Mucosa of stomach (tissue), 1 donor: ENCODE results near the gene ARMC2.

Source experiments
- H3K27me3 ChIP-seq: one replicate; pipeline ENCODE4 v1.7.0; 2013; ENCODE audit warnings: mild to moderate bottlenecking, low read length; ENCODE audit not compliant: control insufficient read depth, insufficient read depth
- H3K36me3 ChIP-seq: one replicate; pipeline ENCODE4 v1.7.0; 2013; ENCODE audit warnings: low read length; ENCODE audit not compliant: control insufficient read depth, insufficient read depth
- H3K4me1 ChIP-seq: one replicate; pipeline ENCODE4 v1.7.0; 2013; ENCODE audit warnings: mild to moderate bottlenecking, low read length; ENCODE audit not compliant: control insufficient read depth, insufficient read depth
- H3K4me3 ChIP-seq: one replicate; pipeline ENCODE4 v1.7.0; 2013; ENCODE audit warnings: low read length
- H3K9ac ChIP-seq: one replicate; pipeline ENCODE4 v1.7.0; 2013; ENCODE audit warnings: mild to moderate bottlenecking, low read length, moderate library complexity
- H3K9me3 ChIP-seq: one replicate; pipeline ENCODE4 v1.7.0; 2013; ENCODE audit warnings: mild to moderate bottlenecking, low read length, moderate library complexity; ENCODE audit not compliant: control insufficient read depth
- donor health status: Pancreatic carcinoma.

The ARMC2 gene

GRCh38 chr6:108940741-108941140 lies 92.5 kb downstream of the ARMC2 start:
- no peaks in the 10 kb centered on the region for H3K9me3 ChIP-seq
- no peak overlapping the region for H3K4me3 ChIP-seq
- H3K36me3 ChIP-seq, result no peaks in the 10 kb centered on the region
- H3K27me3 ChIP-seq, result no peaks in the 10 kb centered on the region
- peaks cover 31% of the 10 kb centered on the region for H3K4me1 ChIP-seq
- H3K9ac ChIP-seq, result no peak overlapping the region

GRCh38 chr6:108941281-108941680 lies 93.1 kb downstream of the ARMC2 start:
- H3K9me3 ChIP-seq, result no peaks in the 10 kb centered on the region
- peaks cover 36% of the 10 kb centered on the region for H3K4me1 ChIP-seq
- H3K36me3 ChIP-seq, result no peaks in the 10 kb centered on the region
- H3K9ac ChIP-seq, result no peak overlapping the region
- no peaks in the 10 kb centered on the region for H3K27me3 ChIP-seq
- H3K4me3 ChIP-seq, result no peak overlapping the region

- H3K4me1 ChIP-seq, result peaks cover 42% of the 10 kb centered on the region
- no peak overlapping the region for H3K4me3 ChIP-seq
- H3K36me3 ChIP-seq, result no peaks in the 10 kb centered on the region
- no peak overlapping the region for H3K9ac ChIP-seq
- H3K9me3 ChIP-seq, result no peaks in the 10 kb centered on the region
- H3K27me3 ChIP-seq, result no peaks in the 10 kb centered on the region
Observed at GRCh38 chr6:108941859-108942258, 93.6 kb downstream of the ARMC2 start.

GRCh38 chr6:108942556-108943492 lies 94.6 kb downstream of the ARMC2 start:
- Histone ChIP-seq H3K36me3 (no peaks in the 10 kb centered on the region), H3K4me1 (peaks cover 49% of the 10 kb centered on the region), H3K4me3 (no peak overlapping the region), H3K27me3 (no peaks in the 10 kb centered on the region), H3K9ac (no peak overlapping the region), H3K9me3 (no peaks in the 10 kb centered on the region)

- H3K4me3 ChIP-seq, result no peak overlapping the region
- peaks cover 49% of the 10 kb centered on the region for H3K4me1 ChIP-seq
- no peaks in the 10 kb centered on the region for H3K36me3 ChIP-seq
- peak overlapping the region; percentile 10 for H3K9ac ChIP-seq
- no peaks in the 10 kb centered on the region for H3K9me3 ChIP-seq
- H3K27me3 ChIP-seq, result no peaks in the 10 kb centered on the region
Observed at GRCh38 chr6:108944071-108944470, 95.8 kb downstream of the ARMC2 start.

- peaks cover 49% of the 10 kb centered on the region for H3K4me1 ChIP-seq
- no peaks in the 10 kb centered on the region for H3K27me3 ChIP-seq
- H3K9me3 ChIP-seq, result no peaks in the 10 kb centered on the region
- peak overlapping the region; percentile 11 for H3K9ac ChIP-seq
- H3K36me3 ChIP-seq, result no peaks in the 10 kb centered on the region
- no peak overlapping the region for H3K4me3 ChIP-seq
Observed at GRCh38 chr6:108944707-108945680, 96.8 kb downstream of the ARMC2 start.

- Histone ChIP-seq H3K36me3 (no peaks in the 10 kb centered on the region), H3K27me3 (no peaks in the 10 kb centered on the region), H3K9me3 (no peaks in the 10 kb centered on the region), H3K4me1 (peaks cover 46% of the 10 kb centered on the region), H3K4me3 (no peak overlapping the region), H3K9ac (peak overlapping the region; percentile 11)
Observed at GRCh38 chr6:108945681-108946159, 97.5 kb downstream of the ARMC2 start.

- Histone ChIP-seq H3K36me3 (no peaks in the 10 kb centered on the region), H3K4me1 (peaks cover 41% of the 10 kb centered on the region), H3K4me3 (no peak overlapping the region)
Observed at GRCh38 chr6:108946695-108947094, 98.5 kb downstream of the ARMC2 start.

GRCh38 chr6:108947114-108947854 lies 99.1 kb downstream of the ARMC2 start:
- Histone ChIP-seq H3K4me1 (peaks cover 39% of the 10 kb centered on the region), H3K4me3 (no peak overlapping the region), H3K9ac (peak overlapping the region; percentile 38), H3K36me3 (no peaks in the 10 kb centered on the region), H3K9me3 (no peaks in the 10 kb centered on the region), H3K27me3 (no peaks in the 10 kb centered on the region)

More at GRCh38 chr6:108946695-108947094, 98.5 kb downstream of the ARMC2 start:
- Histone ChIP-seq H3K27me3 (no peaks in the 10 kb centered on the region), H3K9ac (peak overlapping the region; percentile 38), H3K9me3 (no peaks in the 10 kb centered on the region)

GRCh38 chr6:108948181-108948661 lies 100.0 kb downstream of the ARMC2 start:
- H3K9ac ChIP-seq, result peak overlapping the region; percentile 3
- H3K4me1 ChIP-seq, result peaks cover 38% of the 10 kb centered on the region
- H3K4me3 ChIP-seq, result no peak overlapping the region

GRCh38 chr6:108951351-108951953 lies 103.2 kb downstream of the ARMC2 start:
- Histone ChIP-seq H3K36me3 (no peaks in the 10 kb centered on the region), H3K4me1 (peaks cover 18% of the 10 kb centered on the region), H3K9ac (no peak overlapping the region)

More at GRCh38 chr6:108948181-108948661, 100.0 kb downstream of the ARMC2 start:
- Histone ChIP-seq H3K27me3 (no peaks in the 10 kb centered on the region), H3K9me3 (no peaks in the 10 kb centered on the region), H3K36me3 (no peaks in the 10 kb centered on the region)

More at GRCh38 chr6:108951351-108951953, 103.2 kb downstream of the ARMC2 start:
- Histone ChIP-seq H3K9me3 (no peaks in the 10 kb centered on the region), H3K27me3 (no peaks in the 10 kb centered on the region), H3K4me3 (no peak overlapping the region)
